Panc1 (cell line): Measurements from ENCODE around the gene MPO.

ENCODE experiments used
- CTCF ChIP-seq: fragments of 450-650 bp; IDR thresholded peaks from 2 replicates; pipeline ENCODE4 v1.5.1; 2017; ENCODE audit warnings: mild to moderate bottlenecking
- POLR2AphosphoS5 ChIP-seq: IDR thresholded peaks from 2 replicates; pipeline ENCODE4 v1.6.1; 2012; ENCODE audit warnings: mild to moderate bottlenecking, low read depth, low read length, moderate library complexity
- SIN3A ChIP-seq: IDR thresholded peaks from 2 replicates; pipeline ENCODE4 v1.6.1; 2012; ENCODE audit warnings: low read depth, mild to moderate bottlenecking, low read length, moderate library complexity, borderline replicate concordance; ENCODE audit not compliant: insufficient read depth

- TF ChIP-seq CTCF = no peak
- no peak for TF ChIP-seq SIN3A
- TF ChIP-seq POLR2AphosphoS5 = no peak
These were observed 1.6 kb downstream of the MPO start for GRCh38 chr17:58279016-58279711.
